ENCODE results near the gene AADACL3. TPM values are rescaled to one million over a fixed set of nuclear protein-coding genes. Genes with fewer than 3 reads are reported as not detected.

Gene AADACL3
- polyA plus RNA-seq, 1 donor from 2014 or later = not detected

- TF ChIP-seq, protein P1, sequence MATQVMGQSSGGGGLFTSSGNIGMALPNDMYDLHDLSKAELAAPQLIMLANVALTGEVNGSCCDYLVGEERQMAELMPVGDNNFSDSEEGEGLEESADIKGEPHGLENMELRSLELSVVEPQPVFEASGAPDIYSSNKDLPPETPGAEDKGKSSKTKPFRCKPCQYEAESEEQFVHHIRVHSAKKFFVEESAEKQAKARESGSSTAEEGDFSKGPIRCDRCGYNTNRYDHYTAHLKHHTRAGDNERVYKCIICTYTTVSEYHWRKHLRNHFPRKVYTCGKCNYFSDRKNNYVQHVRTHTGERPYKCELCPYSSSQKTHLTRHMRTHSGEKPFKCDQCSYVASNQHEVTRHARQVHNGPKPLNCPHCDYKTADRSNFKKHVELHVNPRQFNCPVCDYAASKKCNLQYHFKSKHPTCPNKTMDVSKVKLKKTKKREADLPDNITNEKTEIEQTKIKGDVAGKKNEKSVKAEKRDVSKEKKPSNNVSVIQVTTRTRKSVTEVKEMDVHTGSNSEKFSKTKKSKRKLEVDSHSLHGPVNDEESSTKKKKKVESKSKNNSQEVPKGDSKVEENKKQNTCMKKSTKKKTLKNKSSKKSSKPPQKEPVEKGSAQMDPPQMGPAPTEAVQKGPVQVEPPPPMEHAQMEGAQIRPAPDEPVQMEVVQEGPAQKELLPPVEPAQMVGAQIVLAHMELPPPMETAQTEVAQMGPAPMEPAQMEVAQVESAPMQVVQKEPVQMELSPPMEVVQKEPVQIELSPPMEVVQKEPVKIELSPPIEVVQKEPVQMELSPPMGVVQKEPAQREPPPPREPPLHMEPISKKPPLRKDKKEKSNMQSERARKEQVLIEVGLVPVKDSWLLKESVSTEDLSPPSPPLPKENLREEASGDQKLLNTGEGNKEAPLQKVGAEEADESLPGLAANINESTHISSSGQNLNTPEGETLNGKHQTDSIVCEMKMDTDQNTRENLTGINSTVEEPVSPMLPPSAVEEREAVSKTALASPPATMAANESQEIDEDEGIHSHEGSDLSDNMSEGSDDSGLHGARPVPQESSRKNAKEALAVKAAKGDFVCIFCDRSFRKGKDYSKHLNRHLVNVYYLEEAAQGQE (IDR thresholded peaks at IDR 0.05; ENCODE audit: borderline replicate concordance) = no peak
- TF ChIP-seq EZH2 (IDR thresholded peaks at IDR 0.05; ENCODE audit: borderline replicate concordance, insufficient read depth, low read length, poor library complexity, severe bottlenecking) = no peak
- TF ChIP-seq MXI1 (conservative IDR thresholded peaks at IDR 0.05; ENCODE audit: poor library complexity, severe bottlenecking) = no peak
- TF ChIP-seq, protein P2, sequence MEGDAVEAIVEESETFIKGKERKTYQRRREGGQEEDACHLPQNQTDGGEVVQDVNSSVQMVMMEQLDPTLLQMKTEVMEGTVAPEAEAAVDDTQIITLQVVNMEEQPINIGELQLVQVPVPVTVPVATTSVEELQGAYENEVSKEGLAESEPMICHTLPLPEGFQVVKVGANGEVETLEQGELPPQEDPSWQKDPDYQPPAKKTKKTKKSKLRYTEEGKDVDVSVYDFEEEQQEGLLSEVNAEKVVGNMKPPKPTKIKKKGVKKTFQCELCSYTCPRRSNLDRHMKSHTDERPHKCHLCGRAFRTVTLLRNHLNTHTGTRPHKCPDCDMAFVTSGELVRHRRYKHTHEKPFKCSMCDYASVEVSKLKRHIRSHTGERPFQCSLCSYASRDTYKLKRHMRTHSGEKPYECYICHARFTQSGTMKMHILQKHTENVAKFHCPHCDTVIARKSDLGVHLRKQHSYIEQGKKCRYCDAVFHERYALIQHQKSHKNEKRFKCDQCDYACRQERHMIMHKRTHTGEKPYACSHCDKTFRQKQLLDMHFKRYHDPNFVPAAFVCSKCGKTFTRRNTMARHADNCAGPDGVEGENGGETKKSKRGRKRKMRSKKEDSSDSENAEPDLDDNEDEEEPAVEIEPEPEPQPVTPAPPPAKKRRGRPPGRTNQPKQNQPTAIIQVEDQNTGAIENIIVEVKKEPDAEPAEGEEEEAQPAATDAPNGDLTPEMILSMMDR (IDR thresholded peaks at IDR 0.05; ENCODE audit: poor library complexity, severe bottlenecking) = no peak
- no peak for TF ChIP-seq RAD21 (conservative IDR thresholded peaks at IDR 0.05)
- no peak for TF ChIP-seq SMC3 (conservative IDR thresholded peaks at IDR 0.05; ENCODE audit: poor library complexity)
- TF ChIP-seq TAF1 (IDR thresholded peaks at IDR 0.05; ENCODE audit: low read depth) = no peak
- no peak for TF ChIP-seq POLR2AphosphoS5 (IDR thresholded peaks at IDR 0.05)
- no peak for TF ChIP-seq EP300 (conservative IDR thresholded peaks at IDR 0.05; ENCODE audit: poor library complexity, severe bottlenecking)
- Histone ChIP-seq H3K4me3 (ENCODE audit: low read length) (no peak overlapping the region), H3F3A (ENCODE audit: insufficient read depth, low read length, poor library complexity, severe bottlenecking) (no peaks in the 10 kb centered on the region), H3K27me3 (ENCODE audit: insufficient read depth, low read depth, low read length) (no peaks in the 10 kb centered on the region), H2AFZ (ENCODE audit: low read depth, low read length) (no peak overlapping the region), H4K20me1 (ENCODE audit: insufficient read depth) (no peaks in the 10 kb centered on the region), H3K4me2 (ENCODE audit: low read length) (no peak overlapping the region), H3K9me3 (ENCODE audit: low read length) (no peaks in the 10 kb centered on the region), H3K79me2 (replicated peaks; ENCODE audit: insufficient read depth, low read length) (no peaks in the 10 kb centered on the region), H3K36me3 (ENCODE audit: insufficient read depth, low read length) (no peaks in the 10 kb centered on the region), H3K9me2 (ENCODE audit: insufficient read depth, low read length) (no peaks in the 10 kb centered on the region), H3K9ac (ENCODE audit: low read length) (no peak overlapping the region), H3K27ac (ENCODE audit: low read length) (no peak overlapping the region)
These were observed 55.3 kb downstream of the AADACL3 start for GRCh38 chr1:12771186-12771585.

- Histone ChIP-seq H3K27me3 (ENCODE audit: insufficient read depth, low read depth, low read length) (no peaks in the 10 kb centered on the region), H3K9me2 (ENCODE audit: insufficient read depth, low read length) (no peaks in the 10 kb centered on the region), H3K9me3 (ENCODE audit: low read length) (no peaks in the 10 kb centered on the region), H4K20me1 (ENCODE audit: insufficient read depth) (no peaks in the 10 kb centered on the region), H3K4me3 (ENCODE audit: low read length) (no peak overlapping the region), H3F3A (ENCODE audit: insufficient read depth, low read length, poor library complexity, severe bottlenecking) (no peaks in the 10 kb centered on the region), H3K9ac (ENCODE audit: low read length) (no peak overlapping the region), H3K4me2 (ENCODE audit: low read length) (no peak overlapping the region), H2AFZ (ENCODE audit: low read depth, low read length) (no peak overlapping the region), H3K27ac (ENCODE audit: low read length) (no peak overlapping the region), H3K36me3 (ENCODE audit: insufficient read depth, low read length) (no peaks in the 10 kb centered on the region), H3K79me2 (replicated peaks; ENCODE audit: insufficient read depth, low read length) (no peaks in the 10 kb centered on the region)
- TF ChIP-seq TAF1 (IDR thresholded peaks at IDR 0.05; ENCODE audit: low read depth) (no peak), EZH2 (IDR thresholded peaks at IDR 0.05; ENCODE audit: borderline replicate concordance, insufficient read depth, low read length, poor library complexity, severe bottlenecking) (no peak), POLR2AphosphoS5 (IDR thresholded peaks at IDR 0.05) (no peak), RAD21 (conservative IDR thresholded peaks at IDR 0.05) (no peak), SMC3 (conservative IDR thresholded peaks at IDR 0.05; ENCODE audit: poor library complexity) (no peak), MXI1 (conservative IDR thresholded peaks at IDR 0.05; ENCODE audit: poor library complexity, severe bottlenecking) (no peak), EP300 (conservative IDR thresholded peaks at IDR 0.05; ENCODE audit: poor library complexity, severe bottlenecking) (no peak)
- TF ChIP-seq, protein P2 (IDR thresholded peaks at IDR 0.05; ENCODE audit: poor library complexity, severe bottlenecking) = no peak
- TF ChIP-seq, protein P1 (IDR thresholded peaks at IDR 0.05; ENCODE audit: borderline replicate concordance) = no peak
These were observed 56.6 kb downstream of the AADACL3 start for GRCh38 chr1:12772520-12772919.
